ENCODE data around the gene CMTM3.
"Not testable (repeated sequence)": the region's sequence is repeated elsewhere in the genome, so short reads cannot be mapped to it uniquely, and the experiment has no call there.

The CMTM3 gene

GRCh38 chr16:66587881-66588600, 16.5 kb upstream of the CMTM3 start:
- Histone ChIP-seq H3K4me1 (ENCODE audit: control insufficient read depth in 1 of 2, insufficient read depth in 2 of 2, low read length in 2 of 2) (no peaks in the 10 kb centered on the region), H3K27ac (ENCODE audit: low read length) (no peak overlapping the region), H3K36me3 (ENCODE audit: control insufficient read depth in 1 of 2, insufficient read depth in 2 of 2, low read length in 2 of 2) (no peaks in the 10 kb centered on the region), H3K4me3 (ENCODE audit: low read depth in 1 of 2, low read length in 2 of 2) (peak overlapping the region; percentile 7 to 9), H3K9me3 (ENCODE audit: control insufficient read depth in 1 of 2, low read length in 2 of 2) (no peaks in the 10 kb centered on the region), H3K27me3 (ENCODE audit: low read depth, low read length) (no peaks in the 10 kb centered on the region)

- Histone ChIP-seq H3K4me1 (ENCODE audit: control insufficient read depth in 1 of 2, insufficient read depth in 2 of 2, low read length in 2 of 2) (no peaks in the 10 kb centered on the region), H3K9me3 (ENCODE audit: control insufficient read depth in 1 of 2, low read length in 2 of 2) (no peaks in the 10 kb centered on the region), H3K27ac (ENCODE audit: low read length) (no peak overlapping the region), H3K36me3 (ENCODE audit: control insufficient read depth in 1 of 2, insufficient read depth in 2 of 2, low read length in 2 of 2) (no peaks in the 10 kb centered on the region), H3K4me3 (ENCODE audit: low read depth in 1 of 2, low read length in 2 of 2) (no peak overlapping the region), H3K27me3 (ENCODE audit: low read depth, low read length) (no peaks in the 10 kb centered on the region)
These were observed 15.4 kb upstream of the CMTM3 start for GRCh38 chr16:66588981-66589713.

- no peaks in the 10 kb centered on the region for H3K27me3 ChIP-seq (ENCODE audit: low read depth, low read length)
- H3K4me3 ChIP-seq (ENCODE audit: low read depth in 1 of 2, low read length in 2 of 2), result no peak overlapping the region
- no peak overlapping the region for H3K27ac ChIP-seq (ENCODE audit: low read length)
- H3K36me3 ChIP-seq (ENCODE audit: control insufficient read depth in 1 of 2, insufficient read depth in 2 of 2, low read length in 2 of 2), result no peaks in the 10 kb centered on the region
- no peaks in the 10 kb centered on the region for H3K9me3 ChIP-seq (ENCODE audit: control insufficient read depth in 1 of 2, low read length in 2 of 2)
- no peaks in the 10 kb centered on the region for H3K4me1 ChIP-seq (ENCODE audit: control insufficient read depth in 1 of 2, insufficient read depth in 2 of 2, low read length in 2 of 2)
These were observed 14.2 kb upstream of the CMTM3 start for GRCh38 chr16:66590322-66590721.

- no peaks in the 10 kb centered on the region for H3K4me1 ChIP-seq (ENCODE audit: control insufficient read depth in 1 of 2, insufficient read depth in 2 of 2, low read length in 2 of 2)
- H3K27ac ChIP-seq (ENCODE audit: low read length), result no peak overlapping the region
- H3K36me3 ChIP-seq (ENCODE audit: control insufficient read depth in 1 of 2, insufficient read depth in 2 of 2, low read length in 2 of 2), result no peaks in the 10 kb centered on the region
- no peaks in the 10 kb centered on the region for H3K27me3 ChIP-seq (ENCODE audit: low read depth, low read length)
- no peaks in the 10 kb centered on the region for H3K9me3 ChIP-seq (ENCODE audit: control insufficient read depth in 1 of 2, low read length in 2 of 2)
- H3K4me3 ChIP-seq (ENCODE audit: low read depth in 1 of 2, low read length in 2 of 2), result no peak overlapping the region
These were observed 13.5 kb upstream of the CMTM3 start for GRCh38 chr16:66591018-66591417.

- H3K36me3 ChIP-seq (ENCODE audit: control insufficient read depth in 1 of 2, insufficient read depth in 2 of 2, low read length in 2 of 2), result no peaks in the 10 kb centered on the region
- H3K9me3 ChIP-seq (ENCODE audit: control insufficient read depth in 1 of 2, low read length in 2 of 2), result no peaks in the 10 kb centered on the region
These were observed 12.3 kb upstream of the CMTM3 start for GRCh38 chr16:66592241-66592640.

GRCh38 chr16:66592814-66593213, 11.7 kb upstream of the CMTM3 start:
- H3K27ac ChIP-seq (ENCODE audit: low read length), result no peak overlapping the region
- H3K4me1 ChIP-seq (ENCODE audit: control insufficient read depth in 1 of 2, insufficient read depth in 2 of 2, low read length in 2 of 2), result no peaks in the 10 kb centered on the region
- H3K4me3 ChIP-seq (ENCODE audit: low read depth in 1 of 2, low read length in 2 of 2), result no peak overlapping the region
- H3K9me3 ChIP-seq (ENCODE audit: control insufficient read depth in 1 of 2, low read length in 2 of 2), result no peaks in the 10 kb centered on the region
- no peaks in the 10 kb centered on the region for H3K36me3 ChIP-seq (ENCODE audit: control insufficient read depth in 1 of 2, insufficient read depth in 2 of 2, low read length in 2 of 2)
- H3K27me3 ChIP-seq (ENCODE audit: low read depth, low read length), result no peaks in the 10 kb centered on the region

More at GRCh38 chr16:66592241-66592640, 12.3 kb upstream of the CMTM3 start:
- no peak overlapping the region for H3K4me3 ChIP-seq (ENCODE audit: low read depth in 1 of 2, low read length in 2 of 2)
- no peaks in the 10 kb centered on the region for H3K4me1 ChIP-seq (ENCODE audit: control insufficient read depth in 1 of 2, insufficient read depth in 2 of 2, low read length in 2 of 2)
- H3K27ac ChIP-seq (ENCODE audit: low read length), result no peak overlapping the region
- no peaks in the 10 kb centered on the region for H3K27me3 ChIP-seq (ENCODE audit: low read depth, low read length)

GRCh38 chr16:66594739-66595138, 9.8 kb upstream of the CMTM3 start:
- Histone ChIP-seq H3K36me3 (ENCODE audit: control insufficient read depth in 1 of 2, insufficient read depth in 2 of 2, low read length in 2 of 2) (no peaks in the 10 kb centered on the region), H3K9me3 (ENCODE audit: control insufficient read depth in 1 of 2, low read length in 2 of 2) (no peaks in the 10 kb centered on the region), H3K4me1 (ENCODE audit: control insufficient read depth in 1 of 2, insufficient read depth in 2 of 2, low read length in 2 of 2) (no peaks in the 10 kb centered on the region), H3K4me3 (ENCODE audit: low read depth in 1 of 2, low read length in 2 of 2) (no peak overlapping the region), H3K27me3 (ENCODE audit: low read depth, low read length) (no peaks in the 10 kb centered on the region), H3K27ac (ENCODE audit: low read length) (no peak overlapping the region)

- not testable (repeated sequence) for H3K27ac ChIP-seq (ENCODE audit: low read length); H3K9me3 ChIP-seq (ENCODE audit: control insufficient read depth in 1 of 2, low read length in 2 of 2); H3K27me3 ChIP-seq (ENCODE audit: low read depth, low read length); H3K4me1 ChIP-seq (ENCODE audit: control insufficient read depth in 1 of 2, insufficient read depth in 2 of 2, low read length in 2 of 2); H3K4me3 ChIP-seq (ENCODE audit: low read depth in 1 of 2, low read length in 2 of 2); H3K36me3 ChIP-seq (ENCODE audit: control insufficient read depth in 1 of 2, insufficient read depth in 2 of 2, low read length in 2 of 2)
These were observed 7.9 kb upstream of the CMTM3 start for GRCh38 chr16:66596559-66596958.

GRCh38 chr16:66596986-66597848, 7.3 kb upstream of the CMTM3 start:
- H3K4me3 ChIP-seq (ENCODE audit: low read depth in 1 of 2, low read length in 2 of 2), result no peak overlapping the region
- H3K9me3 ChIP-seq (ENCODE audit: control insufficient read depth in 1 of 2, low read length in 2 of 2), result no peaks in the 10 kb centered on the region
- H3K4me1 ChIP-seq (ENCODE audit: control insufficient read depth in 1 of 2, insufficient read depth in 2 of 2, low read length in 2 of 2), result no peaks in the 10 kb centered on the region
- H3K27ac ChIP-seq (ENCODE audit: low read length), result no peak overlapping the region
- H3K27me3 ChIP-seq (ENCODE audit: low read depth, low read length), result no peaks in the 10 kb centered on the region
- no peaks in the 10 kb centered on the region for H3K36me3 ChIP-seq (ENCODE audit: control insufficient read depth in 1 of 2, insufficient read depth in 2 of 2, low read length in 2 of 2)

GRCh38 chr16:66598111-66598510, 6.4 kb upstream of the CMTM3 start:
- H3K4me1 ChIP-seq (ENCODE audit: control insufficient read depth in 1 of 2, insufficient read depth in 2 of 2, low read length in 2 of 2), result no peaks in the 10 kb centered on the region
- no peak overlapping the region for H3K4me3 ChIP-seq (ENCODE audit: low read depth in 1 of 2, low read length in 2 of 2)
- H3K27ac ChIP-seq (ENCODE audit: low read length), result no peak overlapping the region
- H3K36me3 ChIP-seq (ENCODE audit: control insufficient read depth in 1 of 2, insufficient read depth in 2 of 2, low read length in 2 of 2), result no peaks in the 10 kb centered on the region
- no peaks in the 10 kb centered on the region for H3K27me3 ChIP-seq (ENCODE audit: low read depth, low read length)
- H3K9me3 ChIP-seq (ENCODE audit: control insufficient read depth in 1 of 2, low read length in 2 of 2), result no peaks in the 10 kb centered on the region

- H3K36me3 ChIP-seq (ENCODE audit: control insufficient read depth in 1 of 2, insufficient read depth in 2 of 2, low read length in 2 of 2), result no peaks in the 10 kb centered on the region
- H3K27me3 ChIP-seq (ENCODE audit: low read depth, low read length), result no peaks in the 10 kb centered on the region
- no peak overlapping the region for H3K27ac ChIP-seq (ENCODE audit: low read length)
- no peaks in the 10 kb centered on the region for H3K9me3 ChIP-seq (ENCODE audit: control insufficient read depth in 1 of 2, low read length in 2 of 2)
- H3K4me1 ChIP-seq (ENCODE audit: control insufficient read depth in 1 of 2, insufficient read depth in 2 of 2, low read length in 2 of 2), result peaks cover 0 to 7% of the 10 kb centered on the region in 2 donors
- no peak overlapping the region for H3K4me3 ChIP-seq (ENCODE audit: low read depth in 1 of 2, low read length in 2 of 2)
These were observed 4.8 kb upstream of the CMTM3 start for GRCh38 chr16:66599726-66600125.

All from muscle layer of duodenum (tissue), 2 donors.